Activated T-helper 1 cell treated with anti-CD3 and anti-CD28 coated beads, Interleukin-2, amount 50 U/mL, for 16 hours (primary cell): Measurements from ENCODE around the gene MAGEA12.
"Not testable (repeated sequence)": the region's sequence is repeated elsewhere in the genome, so short reads cannot be mapped to it uniquely, and the experiment has no call there.

ENCODE experiments used
- DNase-seq, 2 donors: peaks; one replicate each; pipeline ENCODE4 v3.0.0-alpha.2; 2020; ENCODE audit warnings: low read depth in 1 of 2, low spot score in 1 of 2

MAGEA12 gene

DNA sequence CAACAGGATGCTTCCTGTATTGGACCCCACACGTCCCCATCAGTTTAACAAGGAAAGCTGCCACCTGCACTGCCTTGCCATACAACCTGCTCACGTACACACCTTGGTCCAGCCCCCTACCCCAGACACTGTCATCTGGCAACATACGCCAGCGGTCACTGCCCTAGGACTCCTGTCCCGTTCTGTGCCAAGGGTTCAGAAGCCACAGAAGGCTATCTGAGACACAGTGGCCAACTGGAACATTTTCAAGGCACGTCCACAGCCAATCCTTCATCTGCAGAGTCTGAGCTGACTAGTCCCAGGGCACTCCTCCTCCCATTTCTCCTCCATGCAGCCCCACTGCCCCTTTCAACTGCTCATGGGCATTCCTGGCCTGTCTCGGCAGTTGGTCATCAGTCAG is 28.0 kb downstream of the MAGEA12 start:
- DNase-seq = not testable (repeated sequence)

DNA sequence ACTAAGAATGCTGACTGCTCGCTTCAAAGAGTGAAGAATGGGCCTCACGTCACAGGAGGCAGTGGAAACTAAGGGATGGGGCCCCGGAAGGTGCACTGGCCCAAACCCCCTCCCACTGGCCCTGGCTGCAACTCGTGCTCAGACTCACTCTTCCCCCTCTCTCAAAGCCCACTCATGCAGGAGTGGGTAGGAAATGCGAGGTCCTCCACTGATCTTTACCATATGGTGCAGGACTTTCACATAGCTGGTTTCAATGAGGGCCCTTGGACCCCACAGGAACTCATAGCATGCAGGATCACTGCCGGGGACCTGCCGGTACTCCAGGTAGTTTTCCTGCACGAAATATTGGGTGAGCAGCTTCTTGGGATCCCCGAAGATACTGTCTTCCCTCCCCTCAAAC is 33.0 kb downstream of the MAGEA12 start:
- DNase-seq = not testable (repeated sequence)

DNA sequence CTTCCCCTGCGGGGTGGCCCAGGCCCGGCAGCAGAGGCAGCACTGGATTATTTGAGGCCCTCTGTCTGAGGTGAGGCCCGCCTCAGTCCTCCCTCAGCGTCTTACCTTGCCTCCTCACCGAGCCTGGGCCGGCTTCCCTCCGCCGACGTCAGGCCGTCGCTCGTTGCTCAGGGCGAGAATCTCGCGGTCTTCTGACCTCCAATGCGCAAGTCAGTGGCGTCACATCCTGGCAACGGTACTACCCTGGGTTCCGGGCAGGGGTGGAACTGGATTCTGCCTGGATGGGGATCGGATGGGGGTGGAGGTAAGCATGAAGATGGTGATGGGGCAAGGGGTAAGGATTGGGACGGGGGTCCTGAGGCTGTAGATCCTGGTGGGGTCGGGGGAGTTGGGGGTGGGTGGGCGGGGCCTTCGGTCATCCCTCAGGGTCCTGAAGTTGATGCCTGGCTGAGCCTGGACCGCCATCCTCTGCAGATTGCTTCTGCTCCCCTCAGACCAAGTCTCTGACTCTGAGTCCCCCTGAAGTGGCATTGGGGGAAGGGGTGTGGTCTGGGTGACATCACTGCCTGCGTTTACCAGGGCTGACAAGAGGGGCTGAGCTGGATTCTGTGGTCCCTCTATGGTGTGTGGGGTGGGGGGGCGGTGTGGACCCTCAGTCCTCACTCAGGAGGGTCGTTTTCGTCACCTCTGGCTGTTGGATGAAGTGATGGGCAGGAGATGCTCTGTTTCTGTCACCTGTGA is 36.2 kb downstream of the MAGEA12 start, which contains the start of gene MAGEA6:
Gene MAGEA6 (minus strand): TSS at position 141 of the 741 bp plus-strand sequence. CDS start 2,039 bp downstream, outside the sequence.
- not testable (repeated sequence) for DNase-seq

DNA sequence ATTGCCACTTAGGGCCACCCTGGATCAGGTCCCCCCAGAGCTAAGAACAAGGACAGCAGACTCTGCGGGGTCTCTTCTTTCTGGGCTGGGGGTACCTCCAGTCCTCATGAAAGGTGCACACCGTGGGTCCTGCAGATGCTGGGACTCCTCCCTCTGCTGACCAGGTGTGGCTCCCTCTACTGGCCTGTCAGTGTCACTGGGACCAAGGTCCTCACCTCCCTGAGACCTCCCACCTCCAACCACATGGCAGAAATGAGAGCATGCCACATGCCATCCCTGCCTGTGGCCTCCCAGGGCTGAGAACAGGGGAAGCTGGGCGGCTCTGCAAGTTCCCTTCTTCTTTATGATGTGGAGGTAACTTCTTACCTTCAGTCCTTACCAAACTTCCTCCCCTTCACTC is 53.5 kb downstream of the MAGEA12 start:
- DNase-seq = not testable (repeated sequence)
